Effector memory CD8-positive, alpha-beta T cell (primary cell): ENCODE results near the gene OPTC.
"Not testable (repeated sequence)": the region's sequence is repeated elsewhere in the genome, so short reads cannot be mapped to it uniquely, and the experiment has no call there.

Experiments used
- ATAC-seq: fragments of 150-1000 bp; cut with Tn5 transposase; replicated peaks from 2 replicates; pipeline ENCODE4 v1.10.0; 2021; ENCODE audit warnings: mild to moderate bottlenecking, moderate library complexity
- DNase-seq, 3 experiments: peaks; one replicate each; pipeline ENCODE4 v3.0.0; 2021
- H3K27ac Mint-ChIP-seq, 2 donors: one replicate each; pipeline ENCODE4 v1.8.0; 2022; ENCODE audit warnings: mild to moderate bottlenecking in 2 of 2, mixed read lengths in 2 of 2, moderate library complexity in 2 of 2
- H3K27me3 Mint-ChIP-seq, 2 donors: one replicate each; pipeline ENCODE4 v1.8.0; 2022; ENCODE audit warnings: mixed read lengths in 2 of 2
- H3K36me3 Mint-ChIP-seq: one replicate; pipeline ENCODE4 v1.8.0; 2022; ENCODE audit warnings: mild to moderate bottlenecking, moderate library complexity, mixed read lengths; ENCODE audit not compliant: insufficient read depth
- H3K4me1 Mint-ChIP-seq, 2 donors: one replicate each; pipeline ENCODE4 v1.8.0; 2022; ENCODE audit warnings: low read depth in 2 of 2, mixed read lengths in 2 of 2
- H3K4me3 Mint-ChIP-seq, 2 donors: one replicate each; pipeline ENCODE4 v1.8.0; 2022; ENCODE audit warnings: mild to moderate bottlenecking in 2 of 2, mixed read lengths in 2 of 2, moderate library complexity in 2 of 2
- H3K9me3 Mint-ChIP-seq, 2 donors: one replicate each; pipeline ENCODE4 v1.8.0; 2022; ENCODE audit warnings: mixed read lengths in 2 of 2

The OPTC gene

GRCh38 chr1:203458078-203458477 is 35.9 kb upstream of the OPTC start:
- H3K9me3 Mint-ChIP-seq, result no peaks in the 10 kb centered on the region
- ATAC-seq (no peak), DNase-seq (no peak)
- no peak overlapping the region for H3K27ac Mint-ChIP-seq
- H3K36me3 Mint-ChIP-seq, result peaks cover 3% of the 10 kb centered on the region
- H3K27me3 Mint-ChIP-seq, result peaks cover 70 to 71% of the 10 kb centered on the region in 2 donors
- no peak overlapping the region for H3K4me3 Mint-ChIP-seq
- H3K4me1 Mint-ChIP-seq, result peaks cover 0 to 4% of the 10 kb centered on the region in 2 donors

DNA sequence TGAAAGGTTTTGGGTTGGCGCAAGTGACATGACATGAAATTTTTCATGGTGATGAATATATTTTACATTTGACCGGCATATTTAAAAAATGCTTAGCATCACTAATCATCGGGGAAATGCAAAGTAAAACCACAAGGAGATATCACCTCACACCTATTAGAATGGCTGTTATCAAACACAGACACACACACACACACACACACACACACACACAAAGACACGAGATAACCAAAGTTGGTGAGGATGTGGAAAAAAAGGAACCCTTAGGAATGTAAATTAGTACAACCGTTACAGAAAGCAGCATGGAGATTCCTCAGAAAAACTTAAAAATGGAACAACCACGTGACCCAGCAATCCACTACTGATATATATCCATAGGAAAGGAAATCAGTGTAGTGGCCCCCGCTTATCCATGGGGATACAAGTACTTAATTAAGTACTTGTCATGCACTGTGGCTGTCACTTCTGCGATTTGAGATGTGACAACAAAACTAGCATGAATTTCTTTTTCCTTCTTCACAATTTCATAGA is 34.2 kb upstream of the OPTC start:
- Mint-ChIP-seq H3K27me3 (peaks cover 67 to 79% of the 10 kb centered on the region in 2 donors), H3K36me3 (peaks cover 3% of the 10 kb centered on the region), H3K27ac (no peak overlapping the region), H3K4me1 (peaks cover 0 to 4% of the 10 kb centered on the region in 2 donors), H3K9me3 (no peaks in the 10 kb centered on the region), H3K4me3 (no peak overlapping the region)
- ATAC-seq, result no peak
- DNase-seq, result no peak

DNA sequence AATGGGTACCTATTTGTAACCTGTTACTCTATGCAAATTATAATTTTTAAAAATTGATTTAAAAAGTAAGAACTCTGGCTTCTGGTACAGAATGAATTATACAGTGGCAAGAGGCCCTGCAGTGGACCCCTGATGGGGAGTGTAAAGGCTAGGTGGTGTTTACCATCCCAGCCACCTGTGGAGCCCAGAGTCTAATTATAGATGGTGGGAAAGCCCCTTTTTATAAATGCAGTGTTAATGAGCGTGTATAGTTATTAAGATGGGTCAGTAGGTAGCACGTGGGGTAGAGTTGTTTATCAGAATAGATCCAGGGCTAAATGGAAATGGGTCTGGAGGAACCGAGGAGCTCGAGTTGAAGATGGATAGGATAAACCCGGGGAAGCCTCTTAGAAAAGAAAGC is 32.2 kb upstream of the OPTC start:
- no peak for DNase-seq
- H3K4me3 Mint-ChIP-seq, result no peak overlapping the region
- H3K27ac Mint-ChIP-seq, result no peak overlapping the region
- peaks cover 63 to 69% of the 10 kb centered on the region in 2 donors for H3K27me3 Mint-ChIP-seq
- H3K36me3 Mint-ChIP-seq, result peaks cover 3% of the 10 kb centered on the region
- no peak for ATAC-seq
- no peaks in the 10 kb centered on the region for H3K9me3 Mint-ChIP-seq
- peaks cover 0 to 4% of the 10 kb centered on the region in 2 donors for H3K4me1 Mint-ChIP-seq

DNA sequence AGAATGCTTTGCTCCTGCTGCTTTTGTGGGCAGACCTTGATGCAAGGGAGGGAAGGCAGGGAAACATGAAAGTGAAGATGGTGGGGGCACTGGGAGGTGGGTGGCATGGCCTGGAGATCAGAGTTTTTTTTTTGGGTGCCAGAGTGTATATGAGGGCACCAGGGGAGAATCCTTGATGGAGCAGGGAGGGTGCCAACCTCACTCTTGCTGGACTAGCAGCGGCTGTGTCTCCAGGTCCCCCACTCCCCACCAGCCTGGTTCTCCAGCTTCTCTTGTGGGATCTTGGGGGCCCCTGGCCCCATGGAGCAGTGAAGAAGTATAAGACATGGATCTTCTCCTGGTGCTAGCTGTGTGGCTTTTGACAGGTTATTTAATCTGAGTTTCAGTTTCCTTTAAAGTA is 31.8 kb upstream of the OPTC start:
- H3K9me3 Mint-ChIP-seq, result no peaks in the 10 kb centered on the region
- no peak overlapping the region for H3K4me3 Mint-ChIP-seq
- ATAC-seq, result no peak
- H3K4me1 Mint-ChIP-seq, result peaks cover 0 to 4% of the 10 kb centered on the region in 2 donors
- peaks cover 3% of the 10 kb centered on the region for H3K36me3 Mint-ChIP-seq
- no peak for DNase-seq
- H3K27ac Mint-ChIP-seq, result no peak overlapping the region
- peaks cover 59 to 73% of the 10 kb centered on the region in 2 donors for H3K27me3 Mint-ChIP-seq

DNA sequence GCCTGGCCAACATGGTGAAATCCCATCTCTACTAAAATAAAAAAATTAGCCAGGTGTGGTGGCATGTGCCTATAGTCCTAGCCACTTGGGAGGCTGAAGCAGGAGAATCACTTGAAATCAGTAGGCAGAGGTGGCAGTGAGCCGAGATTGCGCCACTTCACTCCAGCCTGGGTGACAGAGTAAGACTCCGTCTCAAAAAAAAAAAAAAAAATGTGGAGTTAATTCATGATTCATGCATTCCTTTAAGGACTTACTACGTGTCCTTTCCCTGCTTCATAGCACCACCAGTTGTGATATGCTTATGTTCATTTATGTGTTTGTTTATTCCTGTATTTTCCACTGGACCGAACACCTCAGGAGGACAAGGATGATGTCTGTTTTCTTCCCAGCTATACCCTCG is 31.1 kb upstream of the OPTC start:
- Mint-ChIP-seq H3K27ac (no peak overlapping the region), H3K27me3 (peaks cover 58 to 81% of the 10 kb centered on the region in 2 donors), H3K4me3 (no peak overlapping the region), H3K4me1 (peaks cover 0 to 4% of the 10 kb centered on the region in 2 donors), H3K9me3 (no peaks in the 10 kb centered on the region), H3K36me3 (no peaks in the 10 kb centered on the region)
- ATAC-seq (no peak), DNase-seq (no peak)

- Mint-ChIP-seq H3K27ac (no peak overlapping the region), H3K4me3 (no peak overlapping the region), H3K27me3 (peaks cover 53 to 86% of the 10 kb centered on the region in 2 donors), H3K36me3 (peaks cover 1% of the 10 kb centered on the region), H3K4me1 (peaks cover 0 to 4% of the 10 kb centered on the region in 2 donors), H3K9me3 (no peaks in the 10 kb centered on the region)
- no peak for ATAC-seq
- DNase-seq, result no peak
These were observed 30.4 kb upstream of the OPTC start for GRCh38 chr1:203463469-203464062.

- DNase-seq, result no peak
- no peak for ATAC-seq
- no peak overlapping the region for H3K27ac Mint-ChIP-seq
- peaks cover 3% of the 10 kb centered on the region for H3K36me3 Mint-ChIP-seq
- no peaks in the 10 kb centered on the region for H3K9me3 Mint-ChIP-seq
- H3K4me1 Mint-ChIP-seq, result peaks cover 0 to 4% of the 10 kb centered on the region in 2 donors
- H3K27me3 Mint-ChIP-seq, result peaks cover 51 to 86% of the 10 kb centered on the region in 2 donors
- no peak overlapping the region for H3K4me3 Mint-ChIP-seq
These were observed 29.7 kb upstream of the OPTC start for GRCh38 chr1:203464226-203464625.

GRCh38 chr1:203464743-203465142 is 29.2 kb upstream of the OPTC start:
- Mint-ChIP-seq H3K4me1 (peaks cover 0 to 4% of the 10 kb centered on the region in 2 donors), H3K27ac (no peak overlapping the region), H3K4me3 (no peak overlapping the region), H3K36me3 (peaks cover 3% of the 10 kb centered on the region), H3K9me3 (no peaks in the 10 kb centered on the region), H3K27me3 (peaks cover 46 to 89% of the 10 kb centered on the region in 2 donors)
- ATAC-seq (no peak), DNase-seq (no peak)

- ATAC-seq (no peak), DNase-seq (no peak)
- Mint-ChIP-seq H3K27me3 (peaks cover 45 to 90% of the 10 kb centered on the region in 2 donors), H3K4me1 (peaks cover 0 to 4% of the 10 kb centered on the region in 2 donors), H3K27ac (no peak overlapping the region), H3K4me3 (no peak overlapping the region), H3K9me3 (no peaks in the 10 kb centered on the region), H3K36me3 (peaks cover 3% of the 10 kb centered on the region)
These were observed 28.7 kb upstream of the OPTC start for GRCh38 chr1:203465146-203465798.

GRCh38 chr1:203465948-203466347 is 28.0 kb upstream of the OPTC start:
- DNase-seq (no peak), ATAC-seq (no peak)
- H3K36me3 Mint-ChIP-seq, result peaks cover 3% of the 10 kb centered on the region
- peaks cover 44 to 89% of the 10 kb centered on the region in 2 donors for H3K27me3 Mint-ChIP-seq
- no peak overlapping the region for H3K4me3 Mint-ChIP-seq
- no peak overlapping the region for H3K27ac Mint-ChIP-seq
- no peaks in the 10 kb centered on the region for H3K9me3 Mint-ChIP-seq
- peaks cover 0 to 4% of the 10 kb centered on the region in 2 donors for H3K4me1 Mint-ChIP-seq

- not testable (repeated sequence) for ATAC-seq, H3K36me3 Mint-ChIP-seq, DNase-seq, H3K4me3 Mint-ChIP-seq, H3K27ac Mint-ChIP-seq, H3K9me3 Mint-ChIP-seq, H3K4me1 Mint-ChIP-seq
- H3K27me3 Mint-ChIP-seq, result peaks cover 36 to 80% of the 10 kb centered on the region in 2 donors
These were observed 26.9 kb upstream of the OPTC start for GRCh38 chr1:203466906-203467549.

DNA sequence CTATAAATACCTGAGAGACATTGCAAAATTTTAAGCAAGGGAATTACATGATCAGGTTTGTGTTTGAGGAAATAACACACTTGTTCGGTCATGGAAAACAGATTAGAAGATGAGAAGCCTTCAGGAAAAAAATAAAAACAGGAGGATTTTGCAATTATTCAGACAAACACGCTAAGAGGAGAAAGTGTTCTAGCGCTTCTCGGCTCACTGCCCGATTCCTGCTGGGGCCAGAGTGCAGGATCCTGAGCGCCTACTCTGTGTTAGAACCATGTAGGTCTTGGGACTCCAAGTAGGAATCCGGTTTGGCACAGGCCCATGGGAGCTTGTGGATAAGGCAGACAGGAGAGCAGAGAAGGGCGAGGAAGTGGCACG is 26.4 kb upstream of the OPTC start:
- Mint-ChIP-seq H3K27ac (no peak overlapping the region), H3K36me3 (peaks cover 3% of the 10 kb centered on the region), H3K27me3 (peaks cover 36 to 80% of the 10 kb centered on the region in 2 donors), H3K4me1 (no peaks in the 10 kb centered on the region), H3K4me3 (no peak overlapping the region), H3K9me3 (no peaks in the 10 kb centered on the region)
- DNase-seq, result no peak
- no peak for ATAC-seq

- Mint-ChIP-seq H3K27me3 (peaks cover 35 to 83% of the 10 kb centered on the region in 2 donors), H3K36me3 (peaks cover 3% of the 10 kb centered on the region), H3K9me3 (no peaks in the 10 kb centered on the region), H3K27ac (no peak overlapping the region), H3K4me1 (no peaks in the 10 kb centered on the region), H3K4me3 (no peak overlapping the region)
- ATAC-seq (no peak), DNase-seq (no peak)
These were observed 25.6 kb upstream of the OPTC start for GRCh38 chr1:203468326-203468725.

- Mint-ChIP-seq H3K36me3 (peaks cover 3% of the 10 kb centered on the region), H3K27ac (no peak overlapping the region), H3K4me1 (no peaks in the 10 kb centered on the region), H3K27me3 (peaks cover 40 to 91% of the 10 kb centered on the region in 2 donors), H3K4me3 (no peak overlapping the region), H3K9me3 (no peaks in the 10 kb centered on the region)
- ATAC-seq, result no peak
- DNase-seq, result no peak
These were observed 23.7 kb upstream of the OPTC start for GRCh38 chr1:203470240-203470639.
